SK-N-SH treated with all-trans-retinoic acid at 6 μM for 48 hours (cell line): ENCODE results near the gene PLEKHM3.

ENCODE experiments used
- ATAC-seq: fragments of 200-7000 bp; cut with Tn5 transposase; 3 replicates; pipeline ENCODE4 v1.9.1; 2020; ENCODE audit warnings: mild to moderate bottlenecking, moderate library complexity
- ARNTL ChIP-seq: fragments of 450-650 bp; formaldehyde crosslinking; IDR thresholded peaks from 2 replicates; pipeline ENCODE4 v1.5.0; 2020; ENCODE audit warnings: low read depth, mild to moderate bottlenecking, moderate library complexity, borderline replicate concordance
- BACH2 ChIP-seq: fragments of 250-450 bp; sonication (Bioruptor Pico); IDR thresholded peaks from 2 replicates; pipeline ENCODE4 v1.9.0; 2021; ENCODE audit warnings: mild to moderate bottlenecking, borderline replicate concordance
- CSDC2 ChIP-seq: fragments of 250-450 bp; sonication (Bioruptor Pico); IDR thresholded peaks from 2 replicates; pipeline ENCODE4 v1.5.0; 2020; ENCODE audit warnings: mild to moderate bottlenecking, moderate library complexity
- GLIS3 ChIP-seq: fragments of 250-450 bp; sonication (Bioruptor Pico); IDR thresholded peaks from 2 replicates; pipeline ENCODE4 v1.5.0; 2020; ENCODE audit warnings: mild to moderate bottlenecking, moderate library complexity
- OSR1 ChIP-seq: fragments of 250-450 bp; sonication (Bioruptor Pico); IDR thresholded peaks from 2 replicates; pipeline ENCODE4 v1.8.0; 2022; ENCODE audit warnings: moderate library complexity, mild to moderate bottlenecking, inconsistent platforms
- RARB ChIP-seq: fragments of 250-450 bp; sonication (Bioruptor Pico); IDR thresholded peaks from 2 replicates; pipeline ENCODE4 v1.8.0; 2021; ENCODE audit warnings: mild to moderate bottlenecking, moderate library complexity
- SNAI2 ChIP-seq: fragments of 250-450 bp; sonication (Bioruptor Pico); IDR thresholded peaks from 2 replicates; pipeline ENCODE4 v1.5.0; 2020; ENCODE audit warnings: mild to moderate bottlenecking, moderate library complexity
- TCF4 ChIP-seq: fragments of 250-450 bp; sonication (Bioruptor Pico); IDR thresholded peaks from 2 replicates; pipeline ENCODE4 v1.8.0; 2021; ENCODE audit warnings: mild to moderate bottlenecking, moderate library complexity, borderline replicate concordance
- TOX ChIP-seq: fragments of 250-450 bp; sonication (Bioruptor Pico); IDR thresholded peaks from 2 replicates; pipeline ENCODE4 v1.8.0; 2021; ENCODE audit warnings: mild to moderate bottlenecking, moderate library complexity, borderline replicate concordance
- ZC3H10 ChIP-seq: fragments of 250-450 bp; sonication (Bioruptor Pico); IDR thresholded peaks from 2 replicates; pipeline ENCODE4 v1.5.1; 2021; ENCODE audit warnings: mild to moderate bottlenecking, moderate library complexity
- ZFP3 ChIP-seq: fragments of 250-450 bp; sonication (Bioruptor Pico); IDR thresholded peaks from 2 replicates; pipeline ENCODE4 v1.5.0; 2020; ENCODE audit warnings: mild to moderate bottlenecking, moderate library complexity
- ZFP30 ChIP-seq: fragments of 450-650 bp; formaldehyde crosslinking; IDR thresholded peaks from 2 replicates; pipeline ENCODE4 v1.5.0; 2022; ENCODE audit warnings: mild to moderate bottlenecking, moderate library complexity
- ZNF565 ChIP-seq: fragments of 450-650 bp; formaldehyde crosslinking; conservative IDR thresholded peaks from 2 replicates; pipeline ENCODE4 v1.5.0; 2020; ENCODE audit warnings: low read depth, mild to moderate bottlenecking, moderate library complexity
- ZNF70 ChIP-seq: fragments of 450-650 bp; formaldehyde crosslinking; IDR thresholded peaks from 2 replicates; pipeline ENCODE4 v1.5.0; 2020; ENCODE audit warnings: mild to moderate bottlenecking, moderate library complexity
- ZNF8 ChIP-seq: fragments of 450-650 bp; formaldehyde crosslinking; IDR thresholded peaks from 2 replicates; pipeline ENCODE4 v1.5.0; 2020; ENCODE audit warnings: mild to moderate bottlenecking, moderate library complexity
- TF ChIP-seq, protein P1 (sequence below): fragments of 250-450 bp; sonication (Bioruptor Pico); IDR thresholded peaks from 2 replicates; pipeline ENCODE4 v1.8.0; 2020; ENCODE audit warnings: mild to moderate bottlenecking, moderate library complexity, borderline replicate concordance
- TF ChIP-seq, protein P2 (sequence below): fragments of 250-450 bp; sonication (Bioruptor Pico); IDR thresholded peaks from 2 replicates; pipeline ENCODE4 v1.8.0; 2021; ENCODE audit warnings: low read depth, mild to moderate bottlenecking, moderate library complexity, borderline replicate concordance
- TF ChIP-seq, protein P3 (sequence below): fragments of 250-450 bp; sonication (Bioruptor Pico); IDR thresholded peaks from 2 replicates; pipeline ENCODE4 v1.5.1; 2020; ENCODE audit warnings: low read depth, mild to moderate bottlenecking, moderate library complexity
- TF ChIP-seq, protein P4 (sequence below): fragments of 250-450 bp; sonication (Bioruptor Pico); IDR thresholded peaks from 2 replicates; pipeline ENCODE4 v1.5.0; 2020; ENCODE audit warnings: mild to moderate bottlenecking, moderate library complexity

The PLEKHM3 gene

DNA sequence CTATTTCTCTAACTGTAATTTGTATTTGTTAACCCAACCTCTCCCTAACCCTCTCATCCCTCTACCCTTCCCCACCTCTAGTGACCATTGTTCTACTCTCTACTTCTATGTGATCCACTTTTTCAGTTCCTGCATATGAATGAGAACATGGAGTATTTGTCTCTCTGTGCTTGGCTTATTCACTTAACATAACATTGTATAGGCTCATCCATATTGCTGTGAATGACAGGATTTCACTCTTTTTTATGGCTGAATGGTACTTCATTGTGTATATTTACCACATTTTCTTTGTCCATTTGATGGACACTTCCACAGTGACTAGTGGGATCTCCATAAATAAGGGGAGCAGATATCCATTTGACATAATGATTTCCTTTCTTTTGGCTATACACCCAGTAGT lies 103.7 kb downstream of the PLEKHM3 start (continued):
- TF ChIP-seq, protein P1, sequence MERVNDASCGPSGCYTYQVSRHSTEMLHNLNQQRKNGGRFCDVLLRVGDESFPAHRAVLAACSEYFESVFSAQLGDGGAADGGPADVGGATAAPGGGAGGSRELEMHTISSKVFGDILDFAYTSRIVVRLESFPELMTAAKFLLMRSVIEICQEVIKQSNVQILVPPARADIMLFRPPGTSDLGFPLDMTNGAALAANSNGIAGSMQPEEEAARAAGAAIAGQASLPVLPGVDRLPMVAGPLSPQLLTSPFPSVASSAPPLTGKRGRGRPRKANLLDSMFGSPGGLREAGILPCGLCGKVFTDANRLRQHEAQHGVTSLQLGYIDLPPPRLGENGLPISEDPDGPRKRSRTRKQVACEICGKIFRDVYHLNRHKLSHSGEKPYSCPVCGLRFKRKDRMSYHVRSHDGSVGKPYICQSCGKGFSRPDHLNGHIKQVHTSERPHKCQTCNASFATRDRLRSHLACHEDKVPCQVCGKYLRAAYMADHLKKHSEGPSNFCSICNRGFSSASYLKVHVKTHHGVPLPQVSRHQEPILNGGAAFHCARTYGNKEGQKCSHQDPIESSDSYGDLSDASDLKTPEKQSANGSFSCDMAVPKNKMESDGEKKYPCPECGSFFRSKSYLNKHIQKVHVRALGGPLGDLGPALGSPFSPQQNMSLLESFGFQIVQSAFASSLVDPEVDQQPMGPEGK (CRISPR knock-in tag) = no peak
- TF ChIP-seq TOX (no peak), OSR1 (CRISPR knock-in tag) (no peak), ZFP30 (no peak), ARNTL (CRISPR knock-in tag) (no peak), GLIS3 (CRISPR knock-in tag) (no peak), RARB (CRISPR knock-in tag) (no peak), BACH2 (CRISPR knock-in tag) (no peak)
- TF ChIP-seq, protein P2, sequence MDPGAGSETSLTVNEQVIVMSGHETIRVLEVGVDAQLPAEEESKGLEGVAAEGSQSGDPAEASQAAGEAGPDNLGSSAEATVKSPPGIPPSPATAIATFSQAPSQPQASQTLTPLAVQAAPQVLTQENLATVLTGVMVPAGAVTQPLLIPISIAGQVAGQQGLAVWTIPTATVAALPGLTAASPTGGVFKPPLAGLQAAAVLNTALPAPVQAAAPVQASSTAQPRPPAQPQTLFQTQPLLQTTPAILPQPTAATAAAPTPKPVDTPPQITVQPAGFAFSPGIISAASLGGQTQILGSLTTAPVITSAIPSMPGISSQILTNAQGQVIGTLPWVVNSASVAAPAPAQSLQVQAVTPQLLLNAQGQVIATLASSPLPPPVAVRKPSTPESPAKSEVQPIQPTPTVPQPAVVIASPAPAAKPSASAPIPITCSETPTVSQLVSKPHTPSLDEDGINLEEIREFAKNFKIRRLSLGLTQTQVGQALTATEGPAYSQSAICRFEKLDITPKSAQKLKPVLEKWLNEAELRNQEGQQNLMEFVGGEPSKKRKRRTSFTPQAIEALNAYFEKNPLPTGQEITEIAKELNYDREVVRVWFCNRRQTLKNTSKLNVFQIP (CRISPR knock-in tag) = no peak

DNA sequence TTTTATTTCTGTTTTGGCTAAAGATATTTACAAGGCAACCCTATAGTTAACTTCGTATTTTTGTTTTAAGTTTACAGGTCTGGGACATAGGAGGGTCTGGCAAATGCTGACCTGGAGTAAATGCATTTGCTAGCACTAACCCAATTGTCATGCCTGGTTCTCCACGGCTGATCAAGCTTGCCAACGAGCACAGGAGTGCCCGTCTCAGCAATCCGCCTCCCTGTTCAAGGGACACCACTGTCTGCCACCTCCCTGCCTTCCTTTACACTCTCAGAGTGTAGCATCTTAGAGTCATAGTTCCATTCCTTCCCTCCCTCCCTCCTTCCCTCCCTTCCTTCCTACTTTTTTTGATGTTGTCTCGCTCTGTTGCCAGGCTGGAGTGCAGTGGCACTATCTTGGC lies 104.6 kb downstream of the PLEKHM3 start:
- TF ChIP-seq, protein P3, sequence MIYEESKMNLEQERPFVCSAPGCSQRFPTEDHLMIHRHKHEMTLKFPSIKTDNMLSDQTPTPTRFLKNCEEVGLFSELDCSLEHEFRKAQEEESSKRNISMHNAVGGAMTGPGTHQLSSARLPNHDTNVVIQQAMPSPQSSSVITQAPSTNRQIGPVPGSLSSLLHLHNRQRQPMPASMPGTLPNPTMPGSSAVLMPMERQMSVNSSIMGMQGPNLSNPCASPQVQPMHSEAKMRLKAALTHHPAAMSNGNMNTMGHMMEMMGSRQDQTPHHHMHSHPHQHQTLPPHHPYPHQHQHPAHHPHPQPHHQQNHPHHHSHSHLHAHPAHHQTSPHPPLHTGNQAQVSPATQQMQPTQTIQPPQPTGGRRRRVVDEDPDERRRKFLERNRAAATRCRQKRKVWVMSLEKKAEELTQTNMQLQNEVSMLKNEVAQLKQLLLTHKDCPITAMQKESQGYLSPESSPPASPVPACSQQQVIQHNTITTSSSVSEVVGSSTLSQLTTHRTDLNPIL (CRISPR knock-in tag) = no peak
- no peak for TF ChIP-seq ZNF8 (CRISPR knock-in tag)
- TF ChIP-seq, protein P4, sequence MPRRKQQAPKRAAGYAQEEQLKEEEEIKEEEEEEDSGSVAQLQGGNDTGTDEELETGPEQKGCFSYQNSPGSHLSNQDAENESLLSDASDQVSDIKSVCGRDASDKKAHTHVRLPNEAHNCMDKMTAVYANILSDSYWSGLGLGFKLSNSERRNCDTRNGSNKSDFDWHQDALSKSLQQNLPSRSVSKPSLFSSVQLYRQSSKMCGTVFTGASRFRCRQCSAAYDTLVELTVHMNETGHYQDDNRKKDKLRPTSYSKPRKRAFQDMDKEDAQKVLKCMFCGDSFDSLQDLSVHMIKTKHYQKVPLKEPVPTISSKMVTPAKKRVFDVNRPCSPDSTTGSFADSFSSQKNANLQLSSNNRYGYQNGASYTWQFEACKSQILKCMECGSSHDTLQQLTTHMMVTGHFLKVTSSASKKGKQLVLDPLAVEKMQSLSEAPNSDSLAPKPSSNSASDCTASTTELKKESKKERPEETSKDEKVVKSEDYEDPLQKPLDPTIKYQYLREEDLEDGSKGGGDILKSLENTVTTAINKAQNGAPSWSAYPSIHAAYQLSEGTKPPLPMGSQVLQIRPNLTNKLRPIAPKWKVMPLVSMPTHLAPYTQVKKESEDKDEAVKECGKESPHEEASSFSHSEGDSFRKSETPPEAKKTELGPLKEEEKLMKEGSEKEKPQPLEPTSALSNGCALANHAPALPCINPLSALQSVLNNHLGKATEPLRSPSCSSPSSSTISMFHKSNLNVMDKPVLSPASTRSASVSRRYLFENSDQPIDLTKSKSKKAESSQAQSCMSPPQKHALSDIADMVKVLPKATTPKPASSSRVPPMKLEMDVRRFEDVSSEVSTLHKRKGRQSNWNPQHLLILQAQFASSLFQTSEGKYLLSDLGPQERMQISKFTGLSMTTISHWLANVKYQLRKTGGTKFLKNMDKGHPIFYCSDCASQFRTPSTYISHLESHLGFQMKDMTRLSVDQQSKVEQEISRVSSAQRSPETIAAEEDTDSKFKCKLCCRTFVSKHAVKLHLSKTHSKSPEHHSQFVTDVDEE (CRISPR knock-in tag) = no peak
- TF ChIP-seq RARB (CRISPR knock-in tag) = no peak
- no peak for TF ChIP-seq TCF4
- TF ChIP-seq, protein P2 (CRISPR knock-in tag) = no peak
- no peak for TF ChIP-seq TOX
- no peak for TF ChIP-seq ZFP3 (CRISPR knock-in tag)
- TF ChIP-seq SNAI2 (CRISPR knock-in tag) = no peak
- TF ChIP-seq ZNF70 (CRISPR knock-in tag) = no peak
- no peak for ATAC-seq

DNA sequence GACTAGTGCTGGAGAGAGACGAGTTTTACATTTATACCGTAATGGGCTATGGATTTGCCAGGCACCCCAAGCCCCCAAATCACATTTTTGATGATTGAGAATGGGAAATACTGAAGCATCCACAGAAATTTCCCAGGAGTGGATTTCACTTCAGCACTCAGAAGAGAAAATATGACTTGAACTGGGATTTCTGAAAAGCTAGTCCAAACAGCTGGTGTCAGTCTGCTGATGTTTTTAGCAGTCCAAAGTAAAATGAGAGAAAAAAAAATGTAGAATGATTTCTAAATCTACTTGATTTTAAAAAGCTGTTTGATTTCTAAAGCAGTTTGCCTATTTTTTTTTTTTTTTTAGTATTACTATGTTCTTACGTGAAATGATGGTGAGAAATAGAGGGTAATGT lies 105.0 kb downstream of the PLEKHM3 start:
- ATAC-seq = no peak
- TF ChIP-seq ZC3H10 (CRISPR knock-in tag) (no peak), ZNF565 (CRISPR knock-in tag) (no peak), SNAI2 (CRISPR knock-in tag) (no peak), CSDC2 (no peak), ZNF70 (CRISPR knock-in tag) (no peak)
- TF ChIP-seq, protein P3 (CRISPR knock-in tag) = no peak
- TF ChIP-seq, all 23 proteins: peak for 0
